DND-41 (cell line): ENCODE data around the gene CPLANE2.

Source experiments
- ATAC-seq: fragments of 200-7000 bp; cut with Tn5 transposase; 3 replicates; pipeline ENCODE4 v1.9.1; 2021; ENCODE audit warnings: low read depth; ENCODE audit not compliant: insufficient read depth
- DNase-seq: peaks from one replicate; pipeline ENCODE4 v3.0.0-alpha.2; 2020
- H2AFZ ChIP-seq: 2 replicates; pipeline ENCODE4 v1.6.0; 2012; ENCODE audit warnings: low read depth, low read length
- H3K27ac ChIP-seq: 2 replicates; pipeline ENCODE4 v1.5.1; 2012; ENCODE audit warnings: low read length, inconsistent platforms
- H3K27me3 ChIP-seq: fragments of 200-600 bp; sonication (generic); 2 replicates; pipeline ENCODE4 v1.6.0; 2012; ENCODE audit warnings: low read length, mild to moderate bottlenecking, inconsistent platforms; ENCODE audit not compliant: insufficient read depth, poor library complexity
- H3K36me3 ChIP-seq: 2 replicates; pipeline ENCODE4 v1.5.1; 2012; ENCODE audit warnings: low read length, inconsistent platforms; ENCODE audit not compliant: insufficient read depth
- H3K4me1 ChIP-seq: 2 replicates; pipeline ENCODE4 v1.5.1; 2012; ENCODE audit warnings: mild to moderate bottlenecking, low read length; ENCODE audit not compliant: insufficient read depth
- H3K4me2 ChIP-seq: 2 replicates; pipeline ENCODE4 v1.6.0; 2012; ENCODE audit warnings: mild to moderate bottlenecking, moderate library complexity, low read length, inconsistent platforms; ENCODE audit not compliant: insufficient read depth
- H3K4me3 ChIP-seq, 2 experiments: fragments of 200-600 bp in 1 of 2; shearing (Covaris generic) in 1 of 2; 2 replicates each; pipeline ENCODE4 v1.5.1; 2012 to 2016; ENCODE audit warnings: inconsistent platforms in 2 of 2, low read length in 2 of 2, mild to moderate bottlenecking in 2 of 2, low read depth in 1 of 2, moderate library complexity in 1 of 2
- H3K79me2 ChIP-seq: 2 replicates; pipeline ENCODE4 v1.6.0; 2012; ENCODE audit warnings: low read length, inconsistent platforms; ENCODE audit not compliant: insufficient read depth
- H3K9ac ChIP-seq: 2 replicates; pipeline ENCODE4 v1.6.0; 2012; ENCODE audit warnings: low read depth, mild to moderate bottlenecking, inconsistent platforms, low read length, moderate library complexity
- H3K9me3 ChIP-seq: 2 replicates; pipeline ENCODE4 v1.5.1; 2012; ENCODE audit warnings: low read length, moderate library complexity, mild to moderate bottlenecking, inconsistent platforms; ENCODE audit not compliant: insufficient read depth, severe bottlenecking
- H4K20me1 ChIP-seq: 2 replicates; pipeline ENCODE4 v1.6.0; 2012; ENCODE audit warnings: low read length; ENCODE audit not compliant: insufficient read depth
- CTCF ChIP-seq: IDR thresholded peaks from 2 replicates; pipeline ENCODE4 v1.5.1; 2012; ENCODE audit warnings: borderline replicate concordance, low read length, moderate library complexity, mild to moderate bottlenecking; ENCODE audit not compliant: poor library complexity, severe bottlenecking; ENCODE audit errors: extremely low read depth
- EZH2 ChIP-seq: IDR thresholded peaks from 3 replicates; pipeline ENCODE4 v1.6.1; 2012; ENCODE audit warnings: borderline replicate concordance, low read depth, mild to moderate bottlenecking, moderate library complexity, low read length, inconsistent platforms; ENCODE audit not compliant: severe bottlenecking

The CPLANE2 gene

GRCh38 chr1:16236511-16237342 lies at the start of gene CPLANE2:
Gene CPLANE2, minus strand, starts transcription at chr1:16237183. Its CDS starts 441 bp downstream, at chr1:16236742.
- no peaks in the 10 kb centered on the region for H4K20me1 ChIP-seq
- H3K4me1 ChIP-seq: peaks cover 28% of the 10 kb centered on the region
- peak within 1 kb of the TSS; percentile 97 for H3K4me2 ChIP-seq
- no peaks in the 10 kb centered on the region for H3K79me2 ChIP-seq
- peak within 1 kb of the TSS; percentile 69 for H3K9ac ChIP-seq
- no peaks in the 10 kb centered on the region for H3K9me3 ChIP-seq
- no peaks in the 10 kb centered on the region for H3K36me3 ChIP-seq
- H3K4me3 ChIP-seq: peak within 1 kb of the TSS; percentile 39 to 77; a peak in 3 of 4 replicates
- TF ChIP-seq CTCF (no peak), EZH2 (no peak)
- peak within 1 kb of the TSS; percentile 85 for H3K27ac ChIP-seq
- ATAC-seq (peak; percentile 86), DNase-seq (peak; percentile 96)
- H3K27me3 ChIP-seq: no peaks in the 10 kb centered on the region
- H2AFZ ChIP-seq: peak within 1 kb of the TSS; percentile 87

- Histone ChIP-seq H3K4me3 (no peak overlapping the region), H4K20me1 (peaks cover 3% of the 10 kb centered on the region; the same call in 1 of the 2 replicates), H3K27ac (no peak overlapping the region), H2AFZ (no peak overlapping the region), H3K4me2 (no peak overlapping the region), H3K9ac (no peak overlapping the region), H3K9me3 (no peaks in the 10 kb centered on the region), H3K27me3 (no peaks in the 10 kb centered on the region), H3K36me3 (peaks cover 51% of the 10 kb centered on the region), H3K79me2 (peaks cover 5% of the 10 kb centered on the region), H3K4me1 (no peaks in the 10 kb centered on the region)
- TF ChIP-seq CTCF: no peak
- no peak for TF ChIP-seq EZH2
- ATAC-seq (no peak), DNase-seq (no peak)
Measured at GRCh38 chr1:16286122-16286521, 49.1 kb upstream of the CPLANE2 start.

- no peak overlapping the region for H3K27ac ChIP-seq
- H3K4me3 ChIP-seq: no peak overlapping the region
- ATAC-seq (no peak), DNase-seq (no peak)
- TF ChIP-seq CTCF: no peak
- TF ChIP-seq EZH2: no peak
- H3K9ac ChIP-seq: no peak overlapping the region
- no peaks in the 10 kb centered on the region for H3K27me3 ChIP-seq
- no peak overlapping the region for H3K4me2 ChIP-seq
- no peaks in the 10 kb centered on the region for H3K9me3 ChIP-seq
- peaks cover 6% of the 10 kb centered on the region; the same call in 1 of the 2 replicates for H3K79me2 ChIP-seq
- peaks cover 17% of the 10 kb centered on the region for H3K36me3 ChIP-seq
- H3K4me1 ChIP-seq: no peaks in the 10 kb centered on the region
- H2AFZ ChIP-seq: no peak overlapping the region
- H4K20me1 ChIP-seq: no peaks in the 10 kb centered on the region
Measured at GRCh38 chr1:16281765-16282164, 44.8 kb upstream of the CPLANE2 start.
